ENCODE results near the gene CABLES1. TPM values are rescaled to one million over a fixed set of nuclear protein-coding genes. Genes with fewer than 3 reads are reported as not detected.

The CABLES1 gene
- polyA plus RNA-seq, 3 donors = 0.09 to 0.15 TPM; not detected in 1

DNA sequence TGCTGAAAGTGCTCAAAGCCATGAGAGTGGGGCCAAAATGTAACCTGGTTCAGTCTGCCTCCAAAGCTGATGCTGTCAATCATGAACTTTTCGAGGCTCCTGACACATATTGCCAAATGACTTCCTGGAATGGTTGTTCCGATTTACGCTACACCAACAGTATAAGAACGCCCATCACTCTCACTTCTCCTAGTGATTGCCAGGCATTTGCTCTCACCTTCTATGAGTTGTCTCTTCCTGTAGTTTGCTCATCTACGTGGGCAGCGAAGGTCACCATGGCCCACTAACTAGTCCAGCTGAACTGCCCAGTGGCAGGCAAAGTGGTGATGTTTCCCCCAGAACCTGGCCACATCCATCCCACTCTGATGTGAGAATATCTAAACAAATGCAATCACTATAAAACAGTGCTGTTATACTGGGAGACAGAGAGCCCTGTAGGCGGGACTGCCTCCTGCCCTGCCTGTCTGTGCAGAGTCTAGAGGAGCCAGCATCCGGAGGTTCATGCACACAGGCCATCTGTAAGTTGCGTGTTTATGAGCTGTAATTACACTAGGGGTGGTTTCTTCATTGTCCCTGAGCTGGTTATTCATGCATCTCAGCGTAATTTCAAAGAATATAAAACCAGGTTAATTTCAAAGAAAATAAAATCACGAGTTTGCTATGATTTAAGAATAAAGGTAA lies 8.8 kb upstream of the CABLES1 start:
- Mint-ChIP-seq H3K9me3 (no peaks in the 10 kb centered on the region), H3K4me1 (peaks cover 14% of the 10 kb centered on the region), H3K27me3 (ENCODE audit: low read depth in 3 of 3) (peaks cover 2 to 7% (median 3%) of the 10 kb centered on the region in 3 donors), H3K36me3 (no peaks in the 10 kb centered on the region), H3K27ac (peak overlapping the region in 4 of 7 donors; percentile 27 to 79 (median 64)), H3K4me3 (peak overlapping the region in 1 of 2 donors; percentile 64)
- Histone ChIP-seq H3K4me2 (replicated peaks; ENCODE audit: extremely low read depth, low read length, poor library complexity, severe bottlenecking) (peak overlapping the region; percentile 0), H3K4me3 (replicated peaks in 1 of 3; ENCODE audit: low read depth in 2 of 3, low read length in 3 of 3) (no peak overlapping the region), H4K20me1 (ENCODE audit: insufficient read depth, low read length) (no peaks in the 10 kb centered on the region), H3K79me2 (ENCODE audit: insufficient read depth, low read length) (no peaks in the 10 kb centered on the region), H3K4me1 (ENCODE audit: control insufficient read depth in 1 of 2, insufficient read depth in 2 of 2, low read length in 2 of 2) (peaks cover 9 to 11% of the 10 kb centered on the region in 2 donors), H3K9ac (ENCODE audit: insufficient read depth, low read length, poor library complexity, severe bottlenecking) (no peak overlapping the region), H3K36me3 (replicated peaks in 1 of 2; ENCODE audit: control insufficient read depth in 1 of 2, insufficient read depth in 2 of 2, low read length in 2 of 2) (no peaks in the 10 kb centered on the region), H3K27me3 (ENCODE audit: control insufficient read depth in 2 of 2, insufficient read depth in 2 of 2, low read length in 2 of 2) (no peaks in the 10 kb centered on the region), H3K27ac (ENCODE audit: low read depth in 1 of 2, low read length in 2 of 2) (no peak overlapping the region), H2AFZ (ENCODE audit: insufficient read depth, low read depth, low read length, poor library complexity, severe bottlenecking) (peak overlapping the region; percentile 25), H3K9me3 (replicated peaks in 1 of 2; ENCODE audit: control insufficient read depth in 1 of 2, insufficient read depth in 1 of 2, low read length in 2 of 2) (no peaks in the 10 kb centered on the region)
- intact Hi-C loops (cut with micrococcal nuclease) = loop anchor here in 1 of 2 donors (10.0 kb wide), 1 partner anchor 258 kb away; no protein-coding TSS in a partner anchor
- TF ChIP-seq, protein P1, sequence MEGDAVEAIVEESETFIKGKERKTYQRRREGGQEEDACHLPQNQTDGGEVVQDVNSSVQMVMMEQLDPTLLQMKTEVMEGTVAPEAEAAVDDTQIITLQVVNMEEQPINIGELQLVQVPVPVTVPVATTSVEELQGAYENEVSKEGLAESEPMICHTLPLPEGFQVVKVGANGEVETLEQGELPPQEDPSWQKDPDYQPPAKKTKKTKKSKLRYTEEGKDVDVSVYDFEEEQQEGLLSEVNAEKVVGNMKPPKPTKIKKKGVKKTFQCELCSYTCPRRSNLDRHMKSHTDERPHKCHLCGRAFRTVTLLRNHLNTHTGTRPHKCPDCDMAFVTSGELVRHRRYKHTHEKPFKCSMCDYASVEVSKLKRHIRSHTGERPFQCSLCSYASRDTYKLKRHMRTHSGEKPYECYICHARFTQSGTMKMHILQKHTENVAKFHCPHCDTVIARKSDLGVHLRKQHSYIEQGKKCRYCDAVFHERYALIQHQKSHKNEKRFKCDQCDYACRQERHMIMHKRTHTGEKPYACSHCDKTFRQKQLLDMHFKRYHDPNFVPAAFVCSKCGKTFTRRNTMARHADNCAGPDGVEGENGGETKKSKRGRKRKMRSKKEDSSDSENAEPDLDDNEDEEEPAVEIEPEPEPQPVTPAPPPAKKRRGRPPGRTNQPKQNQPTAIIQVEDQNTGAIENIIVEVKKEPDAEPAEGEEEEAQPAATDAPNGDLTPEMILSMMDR (IDR thresholded peaks at IDR 0.05) = no peak
- 14% methylated on average over 7 of the region's 11 CpGs for WGBS (ENCODE audit: insufficient coverage)
- peak in 2 of 3 donors; percentile 35 to 42 for DNase-seq

DNA sequence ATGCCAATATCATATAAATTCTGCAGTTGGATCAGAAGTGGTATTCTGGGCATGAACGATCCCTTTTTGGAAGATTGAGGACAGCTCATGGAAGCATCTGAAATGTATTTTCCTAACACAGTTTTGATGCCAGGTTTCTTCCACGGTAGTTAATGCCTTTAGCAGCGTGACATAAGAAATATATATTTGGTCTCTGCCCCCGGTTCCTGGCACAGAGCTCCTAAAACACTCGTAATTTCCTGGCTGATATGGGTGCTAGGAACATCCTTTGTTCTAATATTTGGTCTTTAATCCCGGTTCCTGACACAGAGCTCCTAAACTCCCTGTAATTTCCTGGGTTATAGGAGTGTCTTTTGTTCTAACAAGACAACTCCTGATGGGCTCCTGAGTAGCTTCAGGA lies 8.2 kb upstream of the CABLES1 start:
- Mint-ChIP-seq H3K4me1 (peaks cover 14% of the 10 kb centered on the region), H3K27ac (no peak overlapping the region), H3K9me3 (no peaks in the 10 kb centered on the region), H3K27me3 (ENCODE audit: low read depth in 3 of 3) (peaks cover 1 to 4% (median 2%) of the 10 kb centered on the region in 3 donors), H3K36me3 (no peaks in the 10 kb centered on the region), H3K4me3 (no peak overlapping the region)
- Histone ChIP-seq H3K79me2 (ENCODE audit: insufficient read depth, low read length) (no peaks in the 10 kb centered on the region), H3K9ac (ENCODE audit: insufficient read depth, low read length, poor library complexity, severe bottlenecking) (no peak overlapping the region), H4K20me1 (ENCODE audit: insufficient read depth, low read length) (no peaks in the 10 kb centered on the region), H3K9me3 (replicated peaks in 1 of 2; ENCODE audit: control insufficient read depth in 1 of 2, insufficient read depth in 1 of 2, low read length in 2 of 2) (no peaks in the 10 kb centered on the region), H3K4me1 (ENCODE audit: control insufficient read depth in 1 of 2, insufficient read depth in 2 of 2, low read length in 2 of 2) (peaks cover 9 to 11% of the 10 kb centered on the region in 2 donors), H3K36me3 (replicated peaks in 1 of 2; ENCODE audit: control insufficient read depth in 1 of 2, insufficient read depth in 2 of 2, low read length in 2 of 2) (no peaks in the 10 kb centered on the region), H3K27me3 (ENCODE audit: control insufficient read depth in 2 of 2, insufficient read depth in 2 of 2, low read length in 2 of 2) (no peaks in the 10 kb centered on the region), H3K4me3 (replicated peaks in 1 of 3; ENCODE audit: low read depth in 2 of 3, low read length in 3 of 3) (no peak overlapping the region), H3K27ac (ENCODE audit: low read depth in 1 of 2, low read length in 2 of 2) (no peak overlapping the region), H3K4me2 (replicated peaks; ENCODE audit: extremely low read depth, low read length, poor library complexity, severe bottlenecking) (no peak overlapping the region), H2AFZ (ENCODE audit: insufficient read depth, low read depth, low read length, poor library complexity, severe bottlenecking) (no peak overlapping the region)
- TF ChIP-seq, protein P1 (IDR thresholded peaks at IDR 0.05) = no peak
- 92% methylated on average over 4 of the region's 6 CpGs for WGBS (ENCODE audit: insufficient coverage)
- no peak for DNase-seq
- intact Hi-C loops (cut with micrococcal nuclease) = loop anchor here in 1 of 2 donors (10.0 kb wide), 1 partner anchor 258 kb away; no protein-coding TSS in a partner anchor
